WTC11 (cell line): ENCODE data around the gene CPNE2. TPM values are rescaled to one million over a fixed set of nuclear protein-coding genes. Genes with fewer than 3 reads are reported as not detected.

ENCODE experiments used
- ATAC-seq: fragments of 200-7000 bp; cut with Tn5 transposase; 2 replicates; pipeline ENCODE4 v1.10.0; 2021; ENCODE audit warnings: mild to moderate bottlenecking, moderate library complexity
- CTCF ChIA-PET: fragments of 300-600 bp; sonication (Branson Sonifier 250); formaldehyde crosslinking; loops from one replicate; lab custom pipeline; 2021; ENCODE audit warnings: antibody characterized with exemption; lab: Charles Lee
- POLR2A ChIA-PET: fragments of 350-600 bp; sonication (Branson Sonifier 250); formaldehyde crosslinking; loops from one replicate; lab custom pipeline; 2021; ENCODE audit warnings: antibody characterized with exemption; lab: Charles Lee
- DNase-seq: peaks from one replicate; pipeline ENCODE4 v3.0.0; 2021; ENCODE audit warnings: low spot score
- H3K27ac Mint-ChIP-seq: 2 replicates; pipeline ENCODE4 v1.8.0; 2021; ENCODE audit warnings: mixed read lengths
- H3K27me3 Mint-ChIP-seq: 2 replicates; pipeline ENCODE4 v1.8.0; 2021; ENCODE audit warnings: low read depth, mild to moderate bottlenecking, moderate library complexity, mixed read lengths
- H3K36me3 Mint-ChIP-seq: 2 replicates; pipeline ENCODE4 v1.8.0; 2021; ENCODE audit warnings: mixed read lengths
- H3K4me1 Mint-ChIP-seq: 2 replicates; pipeline ENCODE4 v1.8.0; 2022; ENCODE audit warnings: mixed read lengths
- H3K4me3 Mint-ChIP-seq: 2 replicates; pipeline ENCODE4 v1.8.0; 2021; ENCODE audit warnings: mild to moderate bottlenecking, moderate library complexity, mixed read lengths
- H3K9me3 Mint-ChIP-seq: 2 replicates; pipeline ENCODE4 v1.8.0; 2021; ENCODE audit warnings: mixed read lengths
- ELF4 ChIP-seq: sonication (generic); formaldehyde crosslinking; IDR thresholded peaks from 2 replicates; pipeline ENCODE4 v1.8.1; 2022; ENCODE audit warnings: low read depth, mild to moderate bottlenecking, moderate library complexity, missing genetic modification reagents
- ETV6 ChIP-seq: sonication (generic); formaldehyde crosslinking; IDR thresholded peaks from 2 replicates; pipeline ENCODE4 v1.8.1; 2022; ENCODE audit warnings: mild to moderate bottlenecking, missing genetic modification reagents
- GABPB1 ChIP-seq: sonication (generic); formaldehyde crosslinking; IDR thresholded peaks from 2 replicates; pipeline ENCODE4 v1.8.1; 2023; ENCODE audit warnings: mild to moderate bottlenecking, missing genetic modification reagents
- IRF2 ChIP-seq: sonication (generic); formaldehyde crosslinking; IDR thresholded peaks from 2 replicates; pipeline ENCODE4 v1.8.0; 2022; ENCODE audit warnings: low read depth, missing genetic modification reagents, borderline replicate concordance
- NR1H2 ChIP-seq: sonication (generic); formaldehyde crosslinking; IDR thresholded peaks from 2 replicates; pipeline ENCODE4 v1.9.0; 2021; ENCODE audit warnings: mild to moderate bottlenecking, moderate library complexity, missing genetic modification reagents
- NR3C1 ChIP-seq: sonication (generic); formaldehyde crosslinking; conservative IDR thresholded peaks from 2 replicates; pipeline ENCODE4 v1.8.1; 2023; ENCODE audit warnings: low read depth, mild to moderate bottlenecking, missing genetic modification reagents
- TEAD1 ChIP-seq: sonication (generic); formaldehyde crosslinking; IDR thresholded peaks from 2 replicates; pipeline ENCODE4 v1.8.0; 2022; ENCODE audit warnings: mild to moderate bottlenecking, missing genetic modification reagents
- TEAD4 ChIP-seq: sonication (generic); formaldehyde crosslinking; IDR thresholded peaks from 2 replicates; pipeline ENCODE4 v1.8.0; 2022; ENCODE audit warnings: mild to moderate bottlenecking, missing genetic modification reagents
- ZNF121 ChIP-seq: sonication (generic); formaldehyde crosslinking; IDR thresholded peaks from 2 replicates; pipeline ENCODE4 v1.8.0; 2023; ENCODE audit warnings: missing genetic modification reagents
- ZNF219 ChIP-seq: sonication (generic); formaldehyde crosslinking; IDR thresholded peaks from 2 replicates; pipeline ENCODE4 v1.8.0; 2023; ENCODE audit warnings: missing genetic modification reagents, mild to moderate bottlenecking, borderline replicate concordance
- total RNA-seq: library from RNA; stranded (reverse); gene quantifications from 3 replicates; pipeline ENCODE4 v1.2.3, GENCODE V29; 2021
- TF ChIP-seq, protein P1 (sequence below): fragments of 250-450 bp; sonication (Bioruptor Pico); IDR thresholded peaks from 2 replicates; pipeline ENCODE4 v1.9.0; 2021; ENCODE audit warnings: mild to moderate bottlenecking
- TF ChIP-seq, protein P2 (sequence below): sonication (generic); formaldehyde crosslinking; IDR thresholded peaks from 2 replicates; pipeline ENCODE4 v1.8.0; 2022; ENCODE audit warnings: missing genetic modification reagents
- TF ChIP-seq, protein P3 (sequence below): sonication (generic); formaldehyde crosslinking; IDR thresholded peaks from 2 replicates; pipeline ENCODE4 v1.8.1; 2022; ENCODE audit warnings: mild to moderate bottlenecking, moderate library complexity, missing genetic modification reagents
- TF ChIP-seq, protein P4 (sequence below): sonication (generic); formaldehyde crosslinking; IDR thresholded peaks from 2 replicates; pipeline ENCODE4 v1.8.1; 2022; ENCODE audit warnings: low read depth, missing genetic modification reagents, borderline replicate concordance
- TF ChIP-seq, protein P5 (sequence below): sonication (generic); formaldehyde crosslinking; IDR thresholded peaks from 2 replicates; pipeline ENCODE4 v1.8.0; 2022; ENCODE audit warnings: mild to moderate bottlenecking, missing genetic modification reagents
- TF ChIP-seq, protein P6 (sequence below): sonication (generic); formaldehyde crosslinking; IDR thresholded peaks from 2 replicates; pipeline ENCODE4 v1.8.0; 2023; ENCODE audit warnings: mild to moderate bottlenecking, missing genetic modification reagents

CPNE2 gene
- total RNA-seq, 1 experiment from 2014 or later: 14.0 TPM

DNA sequence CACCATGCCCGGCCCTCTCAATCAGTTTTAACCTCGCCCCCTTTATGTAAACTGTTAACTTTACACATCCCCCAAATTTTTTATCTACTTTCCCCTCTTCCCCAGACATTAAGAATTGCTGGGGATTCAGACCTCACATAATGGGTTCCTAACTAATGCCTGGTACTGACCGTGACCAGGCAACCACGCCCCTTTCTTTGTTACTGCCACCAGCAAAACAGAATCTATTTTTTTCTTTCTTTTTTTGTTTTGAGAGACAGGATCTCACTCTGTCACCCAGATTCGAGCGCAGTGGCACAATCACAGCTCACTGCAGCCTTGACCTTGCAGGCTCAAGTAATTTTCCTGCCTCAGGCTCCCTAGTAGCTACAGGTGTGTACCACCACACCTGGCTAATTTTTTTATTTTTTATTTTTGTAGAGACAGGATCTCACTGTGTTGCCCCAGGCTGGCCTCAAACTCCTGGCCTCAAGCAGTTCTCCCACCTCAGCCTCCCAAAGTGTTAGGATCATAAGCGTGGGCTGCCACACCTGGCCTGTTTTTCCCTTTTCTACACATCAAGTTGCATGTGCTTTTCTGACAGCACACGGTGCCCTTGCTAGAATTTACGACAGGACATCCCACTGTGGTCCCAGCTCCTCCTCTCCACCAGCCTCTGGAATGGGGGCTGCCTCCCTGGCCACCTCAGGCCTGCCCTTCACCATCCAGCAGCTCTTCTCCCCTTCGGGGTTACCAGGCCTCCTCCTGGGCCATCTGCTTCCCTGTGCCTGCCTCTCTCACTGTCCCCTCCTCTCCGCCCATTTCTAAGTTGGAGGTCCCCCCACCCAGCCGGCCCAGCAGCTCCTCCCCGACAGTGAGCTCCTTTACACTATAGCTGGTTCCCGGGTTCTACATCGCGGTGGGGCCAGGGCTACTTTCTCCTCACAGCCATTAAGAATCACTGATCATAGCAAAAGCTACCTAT lies 10.8 kb downstream of the CPNE2 start:
- H3K4me3 Mint-ChIP-seq: no peak overlapping the region; the same call in 1 of the 2 replicates
- no peaks in the 10 kb centered on the region for H3K36me3 Mint-ChIP-seq
- H3K4me1 Mint-ChIP-seq: peaks cover 60% of the 10 kb centered on the region
- H3K9me3 Mint-ChIP-seq: no peaks in the 10 kb centered on the region
- ATAC-seq (peak; percentile 69), DNase-seq (peak; percentile 26)
- peak overlapping the region; percentile 68; the same call in 1 of the 2 replicates for H3K27ac Mint-ChIP-seq
- ChIA-PET POLR2A (no interaction called here), CTCF (interaction anchor here (8.2 kb wide), 1 partner anchor 10 kb away, joined by 68 read pairs; the partner anchor contains the start of gene CPNE2)
- no peaks in the 10 kb centered on the region for H3K27me3 Mint-ChIP-seq
- TF ChIP-seq NR1H2 (no peak), ZNF121 (CRISPR knock-in tag) (peak; percentile 87), TEAD4 (CRISPR knock-in tag) (no peak)
- TF ChIP-seq, all 79 proteins: peak for 1

DNA sequence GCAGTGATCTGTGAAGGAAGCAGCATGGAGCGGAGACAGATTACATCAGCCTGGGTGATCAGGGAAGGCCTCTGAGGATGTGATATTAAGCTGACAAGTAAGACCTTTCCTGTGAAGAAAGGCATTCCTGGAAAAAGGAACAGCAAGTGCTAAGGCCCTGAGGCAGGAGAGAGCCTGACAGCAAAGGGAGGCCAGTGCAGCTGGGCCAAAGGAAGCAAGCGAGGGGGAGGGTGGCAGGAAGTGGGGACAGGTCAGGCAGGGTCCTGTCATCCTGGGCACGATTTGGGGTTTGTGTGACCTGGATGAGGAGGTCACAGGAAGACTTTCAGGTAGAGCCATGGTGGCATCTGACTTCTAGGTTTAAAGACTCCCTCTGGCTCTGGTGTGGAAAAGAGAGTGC lies 12.3 kb downstream of the CPNE2 start:
- DNase-seq (no peak), ATAC-seq (no peak)
- TF ChIP-seq, protein P1, sequence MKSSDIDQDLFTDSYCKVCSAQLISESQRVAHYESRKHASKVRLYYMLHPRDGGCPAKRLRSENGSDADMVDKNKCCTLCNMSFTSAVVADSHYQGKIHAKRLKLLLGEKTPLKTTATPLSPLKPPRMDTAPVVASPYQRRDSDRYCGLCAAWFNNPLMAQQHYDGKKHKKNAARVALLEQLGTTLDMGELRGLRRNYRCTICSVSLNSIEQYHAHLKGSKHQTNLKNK: no peak
- TF ChIP-seq GABPB1: no peak
- no peak for TF ChIP-seq NR3C1
- TF ChIP-seq, protein P2, sequence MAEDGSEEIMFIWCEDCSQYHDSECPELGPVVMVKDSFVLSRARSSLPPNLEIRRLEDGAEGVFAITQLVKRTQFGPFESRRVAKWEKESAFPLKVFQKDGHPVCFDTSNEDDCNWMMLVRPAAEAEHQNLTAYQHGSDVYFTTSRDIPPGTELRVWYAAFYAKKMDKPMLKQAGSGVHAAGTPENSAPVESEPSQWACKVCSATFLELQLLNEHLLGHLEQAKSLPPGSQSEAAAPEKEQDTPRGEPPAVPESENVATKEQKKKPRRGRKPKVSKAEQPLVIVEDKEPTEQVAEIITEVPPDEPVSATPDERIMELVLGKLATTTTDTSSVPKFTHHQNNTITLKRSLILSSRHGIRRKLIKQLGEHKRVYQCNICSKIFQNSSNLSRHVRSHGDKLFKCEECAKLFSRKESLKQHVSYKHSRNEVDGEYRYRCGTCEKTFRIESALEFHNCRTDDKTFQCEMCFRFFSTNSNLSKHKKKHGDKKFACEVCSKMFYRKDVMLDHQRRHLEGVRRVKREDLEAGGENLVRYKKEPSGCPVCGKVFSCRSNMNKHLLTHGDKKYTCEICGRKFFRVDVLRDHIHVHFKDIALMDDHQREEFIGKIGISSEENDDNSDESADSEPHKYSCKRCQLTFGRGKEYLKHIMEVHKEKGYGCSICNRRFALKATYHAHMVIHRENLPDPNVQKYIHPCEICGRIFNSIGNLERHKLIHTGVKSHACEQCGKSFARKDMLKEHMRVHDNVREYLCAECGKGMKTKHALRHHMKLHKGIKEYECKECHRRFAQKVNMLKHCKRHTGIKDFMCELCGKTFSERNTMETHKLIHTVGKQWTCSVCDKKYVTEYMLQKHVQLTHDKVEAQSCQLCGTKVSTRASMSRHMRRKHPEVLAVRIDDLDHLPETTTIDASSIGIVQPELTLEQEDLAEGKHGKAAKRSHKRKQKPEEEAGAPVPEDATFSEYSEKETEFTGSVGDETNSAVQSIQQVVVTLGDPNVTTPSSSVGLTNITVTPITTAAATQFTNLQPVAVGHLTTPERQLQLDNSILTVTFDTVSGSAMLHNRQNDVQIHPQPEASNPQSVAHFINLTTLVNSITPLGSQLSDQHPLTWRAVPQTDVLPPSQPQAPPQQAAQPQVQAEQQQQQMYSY (CRISPR knock-in tag): no peak
- TF ChIP-seq, protein P3, sequence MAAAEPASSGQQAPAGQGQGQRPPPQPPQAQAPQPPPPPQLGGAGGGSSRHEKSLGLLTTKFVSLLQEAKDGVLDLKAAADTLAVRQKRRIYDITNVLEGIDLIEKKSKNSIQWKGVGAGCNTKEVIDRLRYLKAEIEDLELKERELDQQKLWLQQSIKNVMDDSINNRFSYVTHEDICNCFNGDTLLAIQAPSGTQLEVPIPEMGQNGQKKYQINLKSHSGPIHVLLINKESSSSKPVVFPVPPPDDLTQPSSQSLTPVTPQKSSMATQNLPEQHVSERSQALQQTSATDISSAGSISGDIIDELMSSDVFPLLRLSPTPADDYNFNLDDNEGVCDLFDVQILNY (CRISPR knock-in tag): no peak
- TF ChIP-seq, protein P4, sequence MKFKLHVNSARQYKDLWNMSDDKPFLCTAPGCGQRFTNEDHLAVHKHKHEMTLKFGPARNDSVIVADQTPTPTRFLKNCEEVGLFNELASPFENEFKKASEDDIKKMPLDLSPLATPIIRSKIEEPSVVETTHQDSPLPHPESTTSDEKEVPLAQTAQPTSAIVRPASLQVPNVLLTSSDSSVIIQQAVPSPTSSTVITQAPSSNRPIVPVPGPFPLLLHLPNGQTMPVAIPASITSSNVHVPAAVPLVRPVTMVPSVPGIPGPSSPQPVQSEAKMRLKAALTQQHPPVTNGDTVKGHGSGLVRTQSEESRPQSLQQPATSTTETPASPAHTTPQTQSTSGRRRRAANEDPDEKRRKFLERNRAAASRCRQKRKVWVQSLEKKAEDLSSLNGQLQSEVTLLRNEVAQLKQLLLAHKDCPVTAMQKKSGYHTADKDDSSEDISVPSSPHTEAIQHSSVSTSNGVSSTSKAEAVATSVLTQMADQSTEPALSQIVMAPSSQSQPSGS (CRISPR knock-in tag): no peak
- TF ChIP-seq ZNF121 (CRISPR knock-in tag): peak; percentile 94
- TF ChIP-seq ELF4 (CRISPR knock-in tag): no peak
- TF ChIP-seq IRF2 (CRISPR knock-in tag): no peak
- TF ChIP-seq ZNF219 (CRISPR knock-in tag): no peak
- TF ChIP-seq, protein P5, sequence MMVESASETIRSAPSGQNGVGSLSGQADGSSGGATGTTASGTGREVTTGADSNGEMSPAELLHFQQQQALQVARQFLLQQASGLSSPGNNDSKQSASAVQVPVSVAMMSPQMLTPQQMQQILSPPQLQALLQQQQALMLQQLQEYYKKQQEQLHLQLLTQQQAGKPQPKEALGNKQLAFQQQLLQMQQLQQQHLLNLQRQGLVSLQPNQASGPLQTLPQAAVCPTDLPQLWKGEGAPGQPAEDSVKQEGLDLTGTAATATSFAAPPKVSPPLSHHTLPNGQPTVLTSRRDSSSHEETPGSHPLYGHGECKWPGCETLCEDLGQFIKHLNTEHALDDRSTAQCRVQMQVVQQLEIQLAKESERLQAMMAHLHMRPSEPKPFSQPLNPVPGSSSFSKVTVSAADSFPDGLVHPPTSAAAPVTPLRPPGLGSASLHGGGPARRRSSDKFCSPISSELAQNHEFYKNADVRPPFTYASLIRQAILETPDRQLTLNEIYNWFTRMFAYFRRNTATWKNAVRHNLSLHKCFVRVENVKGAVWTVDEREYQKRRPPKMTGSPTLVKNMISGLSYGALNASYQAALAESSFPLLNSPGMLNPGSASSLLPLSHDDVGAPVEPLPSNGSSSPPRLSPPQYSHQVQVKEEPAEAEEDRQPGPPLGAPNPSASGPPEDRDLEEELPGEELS (CRISPR knock-in tag): 0 out of 2 replicates have a peak, but pooled peaks have one; percentile 34
- TF ChIP-seq, protein P6, sequence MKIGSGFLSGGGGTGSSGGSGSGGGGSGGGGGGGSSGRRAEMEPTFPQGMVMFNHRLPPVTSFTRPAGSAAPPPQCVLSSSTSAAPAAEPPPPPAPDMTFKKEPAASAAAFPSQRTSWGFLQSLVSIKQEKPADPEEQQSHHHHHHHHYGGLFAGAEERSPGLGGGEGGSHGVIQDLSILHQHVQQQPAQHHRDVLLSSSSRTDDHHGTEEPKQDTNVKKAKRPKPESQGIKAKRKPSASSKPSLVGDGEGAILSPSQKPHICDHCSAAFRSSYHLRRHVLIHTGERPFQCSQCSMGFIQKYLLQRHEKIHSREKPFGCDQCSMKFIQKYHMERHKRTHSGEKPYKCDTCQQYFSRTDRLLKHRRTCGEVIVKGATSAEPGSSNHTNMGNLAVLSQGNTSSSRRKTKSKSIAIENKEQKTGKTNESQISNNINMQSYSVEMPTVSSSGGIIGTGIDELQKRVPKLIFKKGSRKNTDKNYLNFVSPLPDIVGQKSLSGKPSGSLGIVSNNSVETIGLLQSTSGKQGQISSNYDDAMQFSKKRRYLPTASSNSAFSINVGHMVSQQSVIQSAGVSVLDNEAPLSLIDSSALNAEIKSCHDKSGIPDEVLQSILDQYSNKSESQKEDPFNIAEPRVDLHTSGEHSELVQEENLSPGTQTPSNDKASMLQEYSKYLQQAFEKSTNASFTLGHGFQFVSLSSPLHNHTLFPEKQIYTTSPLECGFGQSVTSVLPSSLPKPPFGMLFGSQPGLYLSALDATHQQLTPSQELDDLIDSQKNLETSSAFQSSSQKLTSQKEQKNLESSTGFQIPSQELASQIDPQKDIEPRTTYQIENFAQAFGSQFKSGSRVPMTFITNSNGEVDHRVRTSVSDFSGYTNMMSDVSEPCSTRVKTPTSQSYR (CRISPR knock-in tag): no peak
- TF ChIP-seq ETV6 (CRISPR knock-in tag): no peak
- TF ChIP-seq TEAD1 (CRISPR knock-in tag): no peak
- POLR2A ChIA-PET: no interaction called here
- Mint-ChIP-seq H3K4me1 (peaks cover 53% of the 10 kb centered on the region), H3K9me3 (no peaks in the 10 kb centered on the region), H3K4me3 (no peak overlapping the region), H3K27ac (peak overlapping the region; percentile 28; the same call in 1 of the 2 replicates), H3K36me3 (no peaks in the 10 kb centered on the region), H3K27me3 (no peaks in the 10 kb centered on the region)
- CTCF ChIA-PET: interaction anchor here (2.0 to 8.2 kb wide), 2 partner anchors 12 to 20 kb away, joined by 7 to 68 read pairs; partner anchors contain the start of gene CPNE2
